NB4 (cell line): Measurements from ENCODE around the gene MRPL21.

Source experiments
- CTCF ChIP-seq: IDR thresholded peaks from one replicate; pipeline ENCODE4 v1.5.1; 2012; ENCODE audit warnings: low read depth, low read length
- MYC ChIP-seq: IDR thresholded peaks from 2 replicates; pipeline ENCODE4 v1.6.1; 2011; ENCODE audit warnings: low read depth, low read length

DNA sequence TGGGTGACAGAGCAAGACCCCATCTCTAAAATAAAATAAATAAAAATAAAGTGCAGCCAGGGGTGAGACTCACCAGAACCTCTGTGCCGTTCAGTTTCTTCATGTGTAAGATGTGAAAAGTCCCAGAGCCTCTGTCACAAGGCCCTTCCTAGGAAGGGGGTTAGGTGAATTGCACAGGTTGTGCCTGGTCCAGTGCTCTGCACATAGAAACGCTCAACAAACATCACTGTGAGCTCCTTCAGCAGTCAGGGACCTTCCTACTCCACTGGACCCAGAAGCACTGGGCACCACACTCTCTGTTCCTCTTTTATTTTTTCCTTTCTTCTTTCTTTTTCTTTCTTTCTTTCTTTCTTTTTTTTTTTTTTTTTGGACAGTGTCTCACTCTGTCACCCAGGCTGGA, 22.3 kb downstream of the MRPL21 start:
- no peak for TF ChIP-seq CTCF
- TF ChIP-seq MYC: no peak
